HepG2 (cell line): Measurements from ENCODE around the gene HHIPL2. TPM values are rescaled to one million over a fixed set of nuclear protein-coding genes. Genes with fewer than 3 reads are reported as not detected.

Experiments used
- ATAC-seq: fragments of 200-7000 bp; cut with Tn5 transposase; 3 replicates; pipeline ENCODE4 v1.9.1; 2020; ENCODE audit warnings: mild to moderate bottlenecking, moderate library complexity
- BruUV-seq: library from RNA; stranded (reverse); fragments of 400-500 nt; replicated peaks from 2 replicates; lab custom pipeline; 2021; lab: Mats Ljungman, UMichigan
- CTCF ChIA-PET: fragments of 300-600 bp; formaldehyde crosslinking; extraction: SDS; loops from one replicate; lab custom pipeline; 2021; ENCODE audit warnings: low total read pairs, inconsistent platforms, low intra/inter-chr PET ratio; lab: Yijun Ruan, JAX
- POLR2A ChIA-PET: fragments of 350-600 bp; sonication (Branson Sonifier 250); formaldehyde crosslinking; loops from one replicate; lab custom pipeline; 2020; ENCODE audit warnings: antibody characterized with exemption, inconsistent platforms; lab: Yijun Ruan, JAX
- DNase-seq: peaks from one replicate; pipeline ENCODE4 v3.0.0-alpha.2; 2015; ENCODE audit warnings: low spot score
- FAIRE-seq: peaks from 3 replicates; lab custom pipeline; 2011; peaks lifted over from hg19 to GRCh38; lab: Jason Lieb, UNC
- H2AFZ ChIP-seq: one replicate; pipeline ENCODE4 v1.6.1; 2011; ENCODE audit warnings: low read length, inconsistent platforms
- H3K27ac ChIP-seq: fragments of 300-600 bp; 3 replicates; pipeline ENCODE4 v1.8.0; 2011; ENCODE audit warnings: mixed run types, mild to moderate bottlenecking, mixed read lengths, low read length, inconsistent platforms; ENCODE audit not compliant: insufficient read depth; ENCODE audit errors: extremely low read length
- H3K27me3 ChIP-seq, 2 experiments: fragments of 200-600 bp in 1 of 2; 2 replicates in 1 of 2; 3 replicates in 1 of 2; pipeline versions ENCODE4 v1.6.0 to v1.8.0; 2011; ENCODE audit warnings: low read length in 2 of 2, mild to moderate bottlenecking in 2 of 2, moderate library complexity in 2 of 2, inconsistent platforms in 1 of 2; ENCODE audit not compliant: insufficient read depth in 2 of 2, control insufficient read depth in 1 of 2
- H3K36me3 ChIP-seq, 2 experiments: fragments of 200-600 bp in 1 of 2; replicated peaks in 1 of 2; 2 replicates in 1 of 2; 3 replicates in 1 of 2; pipeline versions ENCODE4 v1.5.1 to v1.8.0; 2011; ENCODE audit warnings: low read length in 2 of 2, inconsistent platforms in 1 of 2; ENCODE audit not compliant: insufficient read depth in 2 of 2, control insufficient read depth in 1 of 2
- H3K4me1 ChIP-seq: 2 replicates; pipeline ENCODE4 v1.5.1; 2012; ENCODE audit warnings: low read length, inconsistent platforms; ENCODE audit not compliant: insufficient read depth
- H3K4me2 ChIP-seq: 2 replicates; pipeline ENCODE4 v1.6.0; 2011; ENCODE audit warnings: low read depth, low read length, inconsistent platforms
- H3K4me3 ChIP-seq, 3 experiments: fragments of 200-600 bp in 1 of 3; sonication (generic), shearing (Covaris generic) in 1 of 3; replicated peaks in 1 of 3; 2 replicates each; pipeline ENCODE4 v1.5.1; 2011 to 2016; ENCODE audit warnings: low read length in 3 of 3, inconsistent platforms in 2 of 3, low read depth in 2 of 3, mild to moderate bottlenecking in 2 of 3, control low read depth in 1 of 3, mixed read lengths in 1 of 3; ENCODE audit not compliant: insufficient read depth in 1 of 3
- H3K79me2 ChIP-seq: one replicate; pipeline ENCODE4 v1.6.1; 2011; ENCODE audit warnings: low read length, inconsistent platforms; ENCODE audit not compliant: insufficient read depth
- H3K9ac ChIP-seq: 2 replicates; pipeline ENCODE4 v1.6.0; 2011; ENCODE audit warnings: mild to moderate bottlenecking, low read depth, low read length, inconsistent platforms; ENCODE audit not compliant: insufficient read depth
- H3K9me3 ChIP-seq: 2 replicates; pipeline ENCODE4 v1.5.1; 2012; ENCODE audit warnings: mild to moderate bottlenecking, low read length
- H4K20me1 ChIP-seq: 2 replicates; pipeline ENCODE4 v1.6.0; 2011; ENCODE audit warnings: inconsistent platforms, mild to moderate bottlenecking, low read length, moderate library complexity; ENCODE audit not compliant: insufficient read depth
- ELF1 ChIP-seq: sonication (generic); formaldehyde crosslinking; IDR thresholded peaks from 2 replicates; pipeline ENCODE4 v1.4.0; 2020; ENCODE audit warnings: missing genetic modification reagents
- FOXO4 ChIP-seq: sonication (generic); formaldehyde crosslinking; conservative IDR thresholded peaks from 2 replicates; pipeline ENCODE4 v1.8.1; 2023; ENCODE audit warnings: missing genetic modification reagents
- GATA4 ChIP-seq: sonication (generic); IDR thresholded peaks from 2 replicates; pipeline ENCODE4 v1.6.1; 2016; ENCODE audit warnings: antibody characterized with exemption, low read depth, borderline replicate concordance
- HOMEZ ChIP-seq: IDR thresholded peaks from 2 replicates; pipeline ENCODE4 v1.6.1; 2016; ENCODE audit warnings: low read depth
- IRX3 ChIP-seq: sonication (generic); formaldehyde crosslinking; IDR thresholded peaks from 2 replicates; pipeline ENCODE4 v1.8.1; 2023; ENCODE audit warnings: mild to moderate bottlenecking, low read depth, missing genetic modification reagents, borderline replicate concordance
- KDM5B ChIP-seq: sonication (generic); formaldehyde crosslinking; IDR thresholded peaks from 2 replicates; pipeline ENCODE4 v1.4.0; 2020; ENCODE audit warnings: missing genetic modification reagents, mild to moderate bottlenecking, borderline replicate concordance
- PHF5A ChIP-seq: IDR thresholded peaks from one replicate; pipeline ENCODE4 v1.6.1; 2018; ENCODE audit warnings: low read depth, missing genetic modification reagents; ENCODE audit not compliant: unreplicated experiment
- RERE ChIP-seq: IDR thresholded peaks from 2 replicates; pipeline ENCODE4 v1.6.1; 2016; ENCODE audit warnings: low read depth, missing genetic modification reagents, missing compliant biosample characterization
- RNF2 ChIP-seq: fragments of 450-650 bp; conservative IDR thresholded peaks from 2 replicates; pipeline ENCODE4 v1.6.1; 2016; ENCODE audit warnings: low read depth
- SP2 ChIP-seq: sonication (generic); formaldehyde crosslinking; IDR thresholded peaks from 2 replicates; pipeline ENCODE4 v1.5.1; 2020; ENCODE audit warnings: mild to moderate bottlenecking, missing genetic modification reagents
- SUZ12 ChIP-seq: fragments of 150-350 bp; IDR thresholded peaks from 2 replicates; pipeline ENCODE4 v1.6.1; 2014; ENCODE audit warnings: low read depth, low read length
- UBTF ChIP-seq: sonication (generic); formaldehyde crosslinking; IDR thresholded peaks from 2 replicates; pipeline ENCODE4 v1.4.0; 2020; ENCODE audit warnings: mild to moderate bottlenecking, missing genetic modification reagents
- ZNF282 ChIP-seq: fragments of 450-650 bp; IDR thresholded peaks from 2 replicates; pipeline ENCODE4 v1.6.1; 2018; ENCODE audit not compliant: partially characterized antibody
- ZNF3 ChIP-seq: IDR thresholded peaks from 2 replicates; pipeline ENCODE4 v1.7.0; 2017; ENCODE audit warnings: inconsistent platforms
- ZNF30 ChIP-seq: sonication (generic); formaldehyde crosslinking; IDR thresholded peaks from 2 replicates; pipeline ENCODE4 v1.5.0; 2020; ENCODE audit warnings: mild to moderate bottlenecking, missing genetic modification reagents
- ZNF383 ChIP-seq: sonication (generic); formaldehyde crosslinking; IDR thresholded peaks from 2 replicates; pipeline ENCODE4 v1.4.0; 2020; ENCODE audit warnings: missing genetic modification reagents, mild to moderate bottlenecking, borderline replicate concordance
- WGBS: methylation state at CpG from one replicate; pipeline ENCODE4 v1.1.6; 2017; ENCODE audit warnings: low lambda C conversion rate; 5-methylcytosine and 5-hydroxymethylcytosine counted together
- in situ Hi-C: cut with HindIII; loops from 2 replicates; pipeline ENCODE4 v1.10.0; 2017; ENCODE audit warnings: low pct_unique_long_range_greater_than_20kb; ENCODE audit not compliant: extremely low pct_ligation_motif_present
- intact Hi-C: fragments of 100-400 bp; cut with micrococcal nuclease; formaldehyde crosslinking; loops from one replicate; pipeline ENCODE4 v1.10.0; 2022; ENCODE audit not compliant: unreplicated experiment
- polyA plus RNA-seq, 8 experiments: library from polyadenylated mRNA; depleted of rRNA in 3 of 8; stranded (reverse) in 7 of 8; unstranded in 1 of 8; fragments of >200 nt; fragmentation: Illumina TruSeq in 4 of 8; extraction: Trizol in 4 of 8; gene quantifications; 2 replicates each; pipeline versions ENCODE4 v1.2.1 to v1.2.3, GENCODE V29; 2011 to 2016; ENCODE audit warnings: low read depth in 4 of 8, missing spikeins in 1 of 8, mixed read lengths in 1 of 8; ENCODE audit not compliant: insufficient read depth in 1 of 8
- total RNA-seq, 5 experiments: library from RNA; depleted of rRNA; stranded (reverse); fragments of >200 nt; fragmentation: Illumina TruSeq; extraction: Trizol; gene quantifications; 2 replicates each; pipeline ENCODE4 v1.2.3, GENCODE V29; 2016; ENCODE audit warnings: low read depth in 1 of 5

The HHIPL2 gene
- total and polyA plus RNA-seq, 2 of the 13 experiments (the other 11 are each of a cell fraction or from before 2014, with no cell fraction given), result 0.53 to 1.3 TPM

GRCh38 chr1:222529181-222529580, 18.7 kb downstream of the HHIPL2 start:
- intact Hi-C loops, result no loop called here
- in situ Hi-C loops, result no loop called here
- Histone ChIP-seq H3K4me2 (no peak overlapping the region), H3K9ac (no peak overlapping the region), H3K36me3 (no peaks in the 10 kb centered on the region), H2AFZ (no peak overlapping the region), H3K9me3 (no peaks in the 10 kb centered on the region), H3K4me3 (no peak overlapping the region), H3K27ac (no peak overlapping the region), H4K20me1 (no peaks in the 10 kb centered on the region), H3K79me2 (no peaks in the 10 kb centered on the region), H3K4me1 (no peaks in the 10 kb centered on the region), H3K27me3 (no peaks in the 10 kb centered on the region)
- ChIA-PET CTCF (no interaction called here), POLR2A (no interaction called here)
- WGBS, result 30% methylated on average over 3 of the region's 3 CpGs
- no peak for DNase-seq
- no peak for ATAC-seq
- no TSS peak for BruUV-seq
- no peak for FAIRE-seq
- TF ChIP-seq HOMEZ (no peak), RNF2 (no peak), GATA4 (no peak), ZNF30 (no peak), FOXO4 (CRISPR knock-in tag) (no peak), ZNF383 (CRISPR knock-in tag) (no peak), PHF5A (CRISPR knock-in tag) (no peak), ZNF282 (no peak), ELF1 (CRISPR knock-in tag) (no peak), UBTF (CRISPR knock-in tag) (no peak), SP2 (no peak), SUZ12 (no peak), RERE (no peak), ZNF3 (no peak), IRX3 (no peak), KDM5B (CRISPR knock-in tag) (no peak)
